NCI-H2227 (cell line): ENCODE results near the gene FGF18.

Source experiments
- DNase-seq: peaks from one replicate; lab custom pipeline; 2025; ENCODE audit not compliant: unreplicated experiment; lab: John Stamatoyannopoulos, UW

FGF18 gene

DNA sequence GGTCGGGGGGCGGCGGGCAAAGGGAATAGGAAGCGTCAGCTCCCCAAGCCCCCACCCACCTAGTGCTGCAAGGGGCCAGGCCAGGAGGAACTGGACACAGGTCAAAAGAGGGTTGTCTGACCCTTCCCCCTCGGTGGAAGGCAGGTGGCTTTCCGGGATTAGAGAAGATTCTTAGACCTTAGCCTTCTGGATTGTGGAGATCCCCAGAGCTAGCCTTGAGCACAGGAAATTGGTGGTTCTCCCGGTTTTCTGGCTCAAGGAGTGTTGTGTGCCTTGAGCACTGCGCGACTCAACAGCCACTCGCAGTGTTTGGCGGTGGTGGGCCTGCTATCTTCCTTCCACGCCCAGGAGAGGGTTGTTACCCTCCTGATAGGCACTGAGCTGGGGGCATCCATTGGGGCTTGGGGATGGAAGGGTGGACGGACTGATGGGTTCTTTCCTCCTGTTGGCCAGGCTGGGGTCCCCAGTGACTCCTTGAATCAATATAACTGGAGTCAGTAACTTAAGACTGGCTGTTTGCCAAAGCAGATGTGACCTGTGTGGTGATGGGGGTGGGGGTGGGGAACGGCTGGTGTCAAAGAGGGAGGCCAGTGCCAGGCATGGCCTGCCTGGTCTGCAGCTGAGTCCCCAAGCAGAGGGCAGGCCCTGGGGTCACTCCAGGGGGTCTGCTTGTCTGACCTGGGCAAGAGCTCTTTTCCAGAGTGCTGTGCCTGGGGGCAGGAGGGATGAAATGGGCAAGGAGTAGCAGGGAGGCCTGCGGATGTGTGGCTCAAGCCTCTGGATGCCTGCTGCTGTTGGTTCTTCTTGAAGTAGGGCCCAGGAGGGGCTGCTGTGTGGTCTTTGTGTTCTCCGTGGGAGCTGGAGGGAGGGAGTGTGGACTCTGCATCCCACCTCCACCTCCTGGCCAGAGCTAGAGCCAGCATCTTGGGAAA lies 2.1 kb downstream of the FGF18 start:
- no peak for DNase-seq

DNA sequence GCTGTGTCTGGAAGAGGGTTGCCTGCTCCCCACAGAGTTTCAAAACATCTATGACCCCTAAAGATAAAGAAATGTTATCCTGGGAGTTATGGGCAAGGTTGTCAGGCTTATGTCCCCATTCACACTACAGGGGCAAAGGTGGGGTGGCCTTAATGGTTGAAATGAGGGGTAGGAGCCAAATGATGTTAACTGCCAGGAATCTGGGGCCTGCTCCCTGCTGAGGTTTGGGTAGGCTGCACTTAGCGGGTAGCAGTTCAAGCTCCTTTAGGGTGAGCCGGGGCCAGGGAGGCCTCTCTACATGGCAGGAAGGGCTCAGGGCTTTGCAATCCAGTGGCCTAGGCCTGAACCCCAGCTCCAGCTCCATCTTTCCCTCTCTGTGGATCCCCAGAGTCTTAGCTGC lies 3.0 kb downstream of the FGF18 start:
- DNase-seq = no peak

DNA sequence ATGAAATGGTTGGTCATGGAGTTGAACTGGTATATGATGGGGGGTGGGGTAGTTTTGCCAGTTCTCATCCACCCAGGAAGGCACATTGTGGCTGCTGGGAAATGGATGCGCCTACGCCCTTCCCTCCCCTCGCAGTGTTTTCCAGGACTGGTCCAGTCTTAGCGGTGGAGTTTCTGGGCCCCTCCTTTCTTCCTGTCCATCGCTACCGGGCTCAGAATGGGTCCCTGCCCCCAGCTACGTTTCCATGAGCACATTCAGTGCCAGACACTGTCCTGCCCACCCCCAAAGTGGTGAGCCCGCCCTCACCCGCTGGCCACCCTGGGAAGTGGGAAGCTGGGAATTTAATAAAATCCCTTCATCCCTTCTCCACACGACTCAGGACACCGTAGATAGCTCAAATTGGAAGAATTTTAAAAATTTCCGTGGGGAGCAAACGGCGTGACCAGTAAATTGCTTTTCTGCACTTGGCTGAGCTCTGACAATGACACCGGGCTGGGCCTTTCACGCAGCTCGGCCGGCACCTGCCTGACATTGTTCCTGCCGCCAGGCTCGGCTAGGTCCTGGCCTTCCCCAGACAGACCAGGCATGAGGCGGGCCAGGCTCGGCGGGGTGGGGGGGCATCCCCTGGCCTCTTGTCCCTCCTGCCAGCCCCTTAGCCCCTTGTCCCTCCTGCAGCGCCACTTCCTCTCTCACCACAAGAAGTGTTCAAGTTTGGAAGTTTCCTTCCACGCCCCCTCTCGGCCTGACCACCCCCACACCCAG lies 3.6 kb downstream of the FGF18 start:
- no peak for DNase-seq

DNA sequence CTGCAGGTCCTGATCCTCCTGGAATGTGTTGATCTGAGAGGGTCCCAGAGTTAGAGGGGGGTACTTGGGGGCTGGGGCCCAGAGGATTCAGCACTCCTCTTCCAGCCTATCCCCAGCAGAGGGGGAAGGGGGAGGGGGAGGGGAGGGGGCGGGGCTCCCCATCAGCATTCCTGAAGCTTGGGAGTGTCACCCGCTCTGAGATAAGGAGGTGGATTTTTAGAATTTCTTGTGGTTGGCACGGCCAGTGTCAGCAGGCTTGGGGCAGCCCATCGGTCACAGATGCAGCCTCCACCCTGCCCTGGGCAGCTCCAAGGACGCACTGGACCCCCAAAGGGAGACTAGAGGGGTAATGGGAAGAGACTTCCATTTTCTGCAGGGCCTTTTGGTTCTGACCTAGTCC lies 5.3 kb downstream of the FGF18 start:
- DNase-seq = no peak

DNA sequence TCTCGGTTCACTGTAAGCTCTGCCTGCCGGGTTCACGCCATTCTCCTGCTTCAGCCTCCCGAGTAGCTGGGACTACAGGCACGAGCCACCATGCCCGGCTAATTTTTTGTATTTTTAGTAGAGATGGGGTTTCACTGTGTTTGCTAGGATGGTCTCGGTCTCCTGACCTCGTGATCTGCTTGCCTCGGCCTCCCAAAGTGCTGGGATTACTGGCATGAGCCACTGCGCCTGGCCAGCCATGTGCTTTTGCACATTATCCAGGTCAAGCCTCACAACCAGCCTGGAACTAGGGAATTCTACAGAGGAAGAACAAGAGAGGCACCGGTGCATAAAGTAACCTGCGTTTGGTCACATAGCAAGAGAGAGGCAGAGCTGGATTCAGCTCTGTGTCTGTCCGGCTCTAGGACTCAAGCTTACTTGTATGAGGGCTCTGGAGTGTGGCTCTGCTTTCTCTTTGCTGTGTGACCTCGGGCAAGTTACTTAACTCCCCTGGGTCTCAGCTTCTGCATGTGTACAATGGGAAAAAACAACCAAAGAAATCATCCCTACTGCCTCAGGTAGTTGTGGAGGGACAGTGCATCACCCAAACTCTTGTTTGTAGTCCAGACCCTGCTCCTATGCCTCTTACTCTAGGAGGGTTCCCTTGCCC lies 6.3 kb downstream of the FGF18 start:
- no peak for DNase-seq

DNA sequence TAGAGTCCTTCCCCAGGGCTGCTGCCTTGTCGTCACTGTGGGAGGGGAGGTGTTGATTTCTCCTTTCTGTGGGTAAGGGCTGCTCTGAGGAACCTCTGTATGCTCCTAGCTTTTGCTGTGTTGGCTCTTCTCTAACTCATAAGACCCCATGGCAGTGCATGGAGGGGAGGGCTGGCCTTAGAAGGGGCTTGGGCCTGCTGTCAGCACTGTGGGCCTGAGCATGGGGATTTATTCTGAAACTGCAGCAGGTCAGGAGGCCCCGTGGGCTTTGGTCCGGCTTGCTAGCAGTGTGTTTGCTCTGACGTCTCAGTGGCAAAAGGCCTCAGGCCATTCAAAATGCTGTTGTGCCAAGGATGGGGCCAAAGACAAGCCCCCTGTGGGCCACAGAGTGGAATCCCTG lies 6.8 kb downstream of the FGF18 start:
- no peak for DNase-seq

DNA sequence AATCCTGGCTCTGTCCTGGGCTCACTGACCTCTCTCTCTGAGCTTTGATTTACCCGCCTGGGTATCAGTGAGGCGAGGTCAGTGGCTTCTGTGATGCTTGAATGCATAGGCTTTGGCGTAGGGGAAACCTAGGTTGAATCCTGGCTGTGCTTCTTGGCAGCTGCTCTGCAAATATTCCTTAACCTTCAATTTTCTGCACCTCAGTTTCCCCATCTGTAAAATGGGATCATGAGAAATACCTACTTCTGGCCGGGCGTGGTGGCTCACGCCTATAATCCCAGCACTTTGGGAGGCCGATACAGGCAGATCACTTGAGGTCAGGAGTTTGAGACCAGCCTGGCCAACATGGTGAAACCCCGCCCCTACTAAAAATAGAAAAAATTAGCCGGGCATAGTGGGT lies 7.2 kb downstream of the FGF18 start:
- no peak for DNase-seq

DNA sequence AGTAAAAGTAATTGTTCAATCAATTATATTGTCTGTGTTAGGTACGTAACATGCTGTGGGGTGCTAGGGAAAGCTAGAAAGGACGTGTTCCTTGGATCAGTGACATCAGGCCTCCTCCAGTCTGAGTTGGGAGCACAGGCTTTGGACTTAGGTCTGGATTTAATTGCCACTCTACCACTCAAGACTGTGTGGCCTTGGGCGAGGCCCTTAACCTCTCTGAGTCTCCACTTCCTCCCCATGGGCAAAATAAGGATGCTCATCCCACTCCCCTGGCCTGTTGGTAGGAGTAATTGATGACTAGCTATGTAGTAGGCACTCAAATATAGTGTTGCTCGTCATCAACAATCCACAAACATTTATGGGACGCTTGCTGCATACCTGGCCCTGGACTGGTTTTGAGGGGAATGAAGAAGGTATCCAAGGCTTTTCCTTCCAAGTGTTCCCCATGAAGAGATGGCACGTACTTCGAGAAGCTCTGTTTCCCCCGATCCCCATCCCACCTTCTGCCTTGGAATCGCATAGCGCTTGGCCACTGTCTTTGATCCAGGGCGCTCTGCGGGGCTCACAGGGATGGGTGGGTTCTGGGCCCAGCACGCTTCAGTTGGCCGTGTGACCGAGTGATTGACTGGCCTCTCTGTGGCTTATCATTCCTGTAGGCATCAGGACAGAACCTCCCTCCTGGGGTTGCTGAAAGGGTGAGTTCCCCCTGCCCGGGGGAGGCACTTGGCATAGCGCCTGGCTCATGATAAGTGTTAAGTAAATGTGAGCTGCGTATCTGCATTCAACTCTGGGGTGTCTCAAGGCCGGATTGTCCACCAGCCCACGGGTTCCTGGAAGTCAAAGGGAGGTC lies 8.1 kb downstream of the FGF18 start:
- no peak for DNase-seq

DNA sequence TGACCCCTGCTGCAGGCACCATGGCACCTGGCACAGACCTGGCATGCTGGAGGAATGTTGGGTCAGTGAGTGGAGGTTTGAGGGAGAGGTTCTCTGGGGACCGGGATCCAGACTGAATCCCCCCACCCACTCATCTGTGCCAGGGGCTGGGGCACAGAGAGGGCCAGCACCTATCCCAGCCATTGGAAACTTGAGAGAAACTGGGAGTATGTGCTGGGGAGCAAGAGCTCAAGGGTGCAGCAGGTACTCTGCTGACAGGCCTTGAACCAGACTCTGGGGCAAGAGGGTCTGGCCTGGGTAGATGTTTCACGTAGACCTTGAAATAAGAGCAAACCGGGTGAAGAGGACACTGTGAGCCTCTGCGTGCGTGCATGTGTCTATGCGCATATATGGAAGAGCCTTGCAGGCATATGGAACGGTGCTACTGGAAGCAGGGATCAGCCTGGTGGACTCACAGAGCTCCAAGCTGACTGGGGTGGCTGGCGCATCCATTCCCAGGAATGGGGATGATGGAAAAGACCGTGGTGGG lies 8.8 kb downstream of the FGF18 start:
- no peak for DNase-seq

DNA sequence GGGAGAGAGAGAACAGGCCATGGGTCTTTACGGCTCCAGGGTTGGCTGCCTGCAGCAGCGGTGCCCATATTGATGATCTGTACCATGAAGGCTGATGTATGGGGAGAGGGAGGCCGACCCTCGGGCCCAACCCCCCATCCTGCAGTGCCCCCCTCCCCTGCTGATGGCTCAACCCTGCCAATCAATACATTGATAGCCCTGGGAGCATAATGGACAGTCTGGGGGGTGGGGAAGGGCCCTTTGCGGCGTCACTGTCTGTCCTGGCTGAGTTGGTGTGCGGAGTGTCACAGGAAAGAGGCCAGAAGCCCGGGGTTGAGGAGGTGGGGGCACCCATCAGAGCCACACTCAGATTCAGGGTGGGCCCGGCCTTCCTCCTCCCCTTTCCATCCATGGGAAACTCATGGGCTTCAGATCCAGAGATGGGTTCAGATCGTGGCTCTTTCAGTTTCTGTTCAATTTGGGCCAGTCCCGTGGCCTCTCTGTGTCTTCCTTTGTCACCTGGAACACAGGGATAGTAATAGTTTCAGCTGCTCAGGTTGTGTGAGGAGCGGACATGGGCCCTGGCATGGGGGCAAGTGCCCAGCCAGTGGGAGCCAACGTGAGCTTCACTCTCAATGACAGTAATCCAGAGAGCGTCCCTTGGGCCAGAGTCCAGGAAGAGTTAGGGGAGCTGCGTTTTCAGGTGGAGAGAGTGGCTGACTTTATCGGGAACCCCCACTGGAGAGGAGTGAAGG lies 9.5 kb downstream of the FGF18 start:
- DNase-seq = no peak

DNA sequence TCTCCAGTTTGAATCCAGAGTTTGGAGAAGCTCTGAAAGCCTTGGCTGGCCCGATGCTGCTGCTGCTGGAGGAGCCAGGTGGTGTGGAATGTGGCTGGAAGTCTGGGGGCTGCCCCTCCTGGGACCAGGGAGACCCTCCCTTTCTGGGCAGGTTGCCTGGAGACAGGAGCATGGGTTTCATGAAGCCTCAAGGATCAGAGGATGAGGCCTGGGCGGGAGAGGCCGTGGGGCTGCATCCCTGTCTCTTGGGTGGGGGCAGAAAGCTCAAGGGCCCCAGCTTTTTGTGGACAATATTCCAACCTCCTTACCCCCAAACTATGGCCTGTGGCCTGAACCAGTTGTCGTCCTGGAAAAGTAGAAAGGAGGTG lies 10.1 kb downstream of the FGF18 start:
- DNase-seq = no peak

DNA sequence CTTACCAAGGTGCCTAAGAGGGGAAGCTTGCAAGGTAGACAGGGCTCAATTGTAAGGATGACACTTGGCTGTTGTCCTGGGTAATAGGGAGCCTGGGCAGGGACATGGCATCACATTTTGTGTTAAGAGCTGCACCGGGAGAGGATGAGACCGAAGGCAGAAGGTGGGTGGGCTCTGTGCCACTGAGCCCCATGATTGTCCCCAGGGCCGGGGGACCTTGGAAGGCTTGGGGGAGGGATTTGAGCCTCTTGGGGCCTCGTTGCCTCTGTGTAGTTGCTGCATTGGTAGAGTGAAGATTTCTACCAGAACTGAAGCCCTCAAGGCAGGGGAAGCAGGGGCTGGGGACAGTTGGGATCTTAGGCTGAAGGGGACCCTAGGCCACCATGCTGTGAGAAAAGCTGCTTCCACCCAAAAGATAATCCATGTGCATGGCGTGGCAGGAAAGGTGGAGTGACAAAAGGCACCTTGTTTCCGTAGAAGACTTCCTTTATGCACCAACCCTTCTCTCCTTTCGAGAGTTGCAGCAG lies 11.9 kb downstream of the FGF18 start:
- no peak for DNase-seq

DNA sequence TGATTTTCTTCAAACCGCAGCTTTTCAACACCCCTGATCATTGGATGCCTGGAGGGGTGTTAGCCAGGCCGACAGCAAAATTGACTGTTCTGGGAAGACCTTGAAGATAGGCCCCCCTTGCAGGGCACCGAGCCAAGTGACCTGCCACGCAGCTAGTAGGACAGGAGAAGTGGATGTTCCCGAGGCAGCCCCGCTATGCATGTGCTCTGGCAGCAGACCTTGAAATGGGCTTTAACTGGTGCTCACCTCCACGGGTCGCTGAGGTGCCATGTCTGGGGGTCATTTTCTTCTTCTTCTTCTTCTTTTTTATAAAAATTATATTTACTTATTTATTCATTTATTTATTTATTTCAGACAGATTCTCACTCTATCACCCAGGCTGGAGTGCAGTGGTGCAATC lies 12.6 kb downstream of the FGF18 start:
- DNase-seq = no peak

DNA sequence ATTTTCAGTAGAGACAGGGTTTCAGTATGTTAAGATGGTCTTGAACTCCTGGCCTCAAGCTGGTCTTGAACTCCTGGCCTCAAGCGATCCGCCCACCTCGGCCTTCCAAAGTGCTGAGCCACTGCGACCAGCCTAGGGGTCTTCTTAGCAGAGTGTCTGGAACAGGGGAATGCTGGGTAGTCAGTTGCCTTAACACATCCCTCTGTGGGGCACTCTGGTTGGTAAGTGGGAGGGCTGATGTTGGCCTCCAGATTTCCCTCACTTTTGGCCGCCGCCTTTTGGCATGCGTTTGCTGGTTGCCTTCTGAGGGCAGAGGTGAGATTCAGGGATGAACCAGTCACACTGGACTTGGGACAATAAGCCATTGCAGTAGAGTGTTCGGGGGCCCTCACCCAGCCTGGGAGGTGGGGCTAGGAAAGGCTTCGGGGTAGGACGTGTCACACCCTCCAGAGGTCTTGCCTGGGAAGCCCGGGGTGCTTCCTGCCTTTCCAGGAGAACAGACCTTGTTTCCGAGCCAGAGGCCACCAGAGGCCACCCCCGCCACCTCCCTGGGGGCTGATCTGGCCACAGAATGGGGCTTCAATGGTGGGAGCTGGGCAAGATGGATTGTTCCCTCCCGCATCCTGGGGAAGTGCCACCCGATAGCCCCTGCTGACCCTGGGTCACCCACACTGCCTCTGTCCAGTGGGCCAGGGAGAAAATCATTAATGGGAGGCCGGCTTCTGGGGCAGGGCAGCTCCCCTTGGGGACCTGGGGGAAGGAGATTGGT lies 13.3 kb downstream of the FGF18 start:
- no peak for DNase-seq

DNA sequence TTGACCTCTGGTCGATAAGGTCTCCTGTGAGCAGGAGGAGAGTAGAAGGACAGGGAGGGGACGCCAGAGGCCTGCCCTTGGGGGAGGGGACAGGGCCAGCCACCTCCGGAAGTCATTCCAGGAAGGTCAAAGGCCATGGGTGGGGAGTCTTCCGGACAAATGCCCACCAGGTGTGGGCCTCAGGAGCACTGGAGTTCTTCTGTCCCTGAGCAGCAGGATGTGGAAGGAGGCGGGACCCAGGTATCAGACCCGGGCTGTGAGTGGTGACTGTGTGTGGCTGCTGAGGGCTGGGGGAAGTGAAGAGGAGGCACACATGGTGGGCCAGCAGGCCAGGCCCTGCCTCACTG lies 13.9 kb downstream of the FGF18 start:
- DNase-seq = no peak

DNA sequence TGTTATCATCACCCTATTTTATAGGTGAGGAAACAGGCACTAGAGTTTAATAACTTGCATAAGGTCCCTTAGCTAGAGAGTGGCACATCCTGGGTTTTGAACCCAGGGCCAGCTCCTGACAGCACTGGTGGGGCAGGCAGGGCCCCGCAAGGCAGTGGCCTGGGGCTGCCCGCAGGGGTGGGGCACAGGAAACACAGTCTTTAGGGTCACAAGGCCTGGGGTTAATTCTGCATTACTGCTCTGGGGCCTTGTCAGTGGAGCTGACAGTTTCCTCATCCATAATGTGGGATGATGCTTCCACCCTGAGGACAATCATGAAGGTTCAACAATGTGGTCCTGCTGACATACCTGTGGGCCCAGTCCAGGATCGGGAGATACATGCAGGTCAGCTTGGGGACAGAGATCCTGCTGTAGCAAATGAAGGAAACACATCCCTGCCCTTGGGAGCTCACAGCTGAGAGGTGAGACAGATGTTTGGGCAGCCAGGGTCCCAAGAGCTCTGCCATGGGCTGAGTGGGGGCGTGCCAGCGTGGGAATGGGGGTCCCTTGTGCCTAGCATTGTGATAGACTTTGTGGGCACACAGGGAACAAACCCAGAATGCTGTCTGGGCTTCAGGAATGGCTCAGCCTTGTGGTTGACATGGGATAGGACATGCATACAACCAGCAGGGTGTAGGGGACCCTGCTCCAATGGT lies 14.7 kb downstream of the FGF18 start:
- no peak for DNase-seq

DNA sequence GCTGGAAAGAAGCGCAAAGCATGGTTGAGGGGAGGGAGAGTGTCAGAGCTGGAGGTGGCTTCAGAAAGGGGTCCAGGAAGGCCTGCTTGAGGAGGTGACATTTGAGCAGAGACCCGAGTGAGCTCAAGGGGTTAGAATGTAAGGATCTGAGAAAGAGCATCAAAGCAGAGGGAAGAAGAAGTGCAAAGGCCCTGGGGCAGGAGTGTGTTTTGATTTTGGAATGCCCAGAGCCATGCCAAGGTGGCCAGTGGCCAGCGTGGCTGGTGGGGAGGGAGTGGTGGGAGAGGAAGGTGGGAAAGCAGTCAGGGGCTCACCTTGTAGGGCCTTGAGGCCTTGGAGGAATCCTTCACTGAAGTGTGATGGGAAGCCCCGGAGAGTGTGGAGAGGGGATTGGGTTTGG lies 15.4 kb downstream of the FGF18 start:
- DNase-seq = no peak

DNA sequence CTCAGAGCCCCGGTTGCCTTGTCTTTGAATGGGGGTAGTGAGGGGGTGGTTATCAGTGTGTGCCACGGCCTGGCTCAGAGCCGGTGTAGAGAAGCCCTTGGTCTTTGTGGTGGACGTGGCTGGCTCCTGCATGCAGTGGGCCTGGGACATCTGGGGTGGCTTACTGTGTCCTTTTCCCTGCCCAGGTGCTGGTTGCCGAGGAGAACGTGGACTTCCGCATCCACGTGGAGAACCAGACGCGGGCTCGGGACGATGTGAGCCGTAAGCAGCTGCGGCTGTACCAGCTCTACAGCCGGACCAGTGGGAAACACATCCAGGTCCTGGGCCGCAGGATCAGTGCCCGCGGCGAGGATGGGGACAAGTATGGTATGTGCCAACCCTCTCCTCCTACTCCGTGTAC lies 16.5 kb downstream of the FGF18 start:
- DNase-seq = no peak
